Measurements from ENCODE around the gene NR2C1.
"Not testable (repeated sequence)": the region's sequence is repeated elsewhere in the genome, so short reads cannot be mapped to it uniquely, and the experiment has no call there.

NR2C1 gene

GRCh38 chr12:95072900-95073697 lies at the start of gene NR2C1:
TSS of gene NR2C1 (minus strand) at chr12:95073618. CDS start at chr12:95067384, 6,234 bp downstream.
- DNase-seq = peak; percentile 30 to 92 (median 86)

DNA sequence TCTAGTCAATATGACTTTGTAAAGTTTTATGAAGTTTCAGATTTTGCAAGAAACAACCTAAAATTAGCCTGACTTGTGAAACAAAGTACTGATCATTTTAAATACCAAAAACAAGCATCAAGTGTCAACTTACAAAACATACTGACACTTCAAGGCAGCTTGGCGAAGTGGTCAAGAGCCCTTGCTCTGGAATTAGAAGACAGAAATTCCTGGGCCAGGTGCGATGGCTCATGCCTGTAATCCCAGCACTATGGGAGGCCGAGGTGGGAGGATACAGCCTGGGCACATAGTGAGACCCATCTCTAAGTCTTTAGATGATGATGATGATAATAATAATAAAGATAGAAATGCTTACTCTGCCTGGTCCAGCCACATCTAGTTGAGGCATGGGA lies 45.4 kb upstream of the NR2C1 start:
- no peak for DNase-seq

GRCh38 chr12:95118138-95118787 lies 44.8 kb upstream of the NR2C1 start:
- DNase-seq = no peak

DNA sequence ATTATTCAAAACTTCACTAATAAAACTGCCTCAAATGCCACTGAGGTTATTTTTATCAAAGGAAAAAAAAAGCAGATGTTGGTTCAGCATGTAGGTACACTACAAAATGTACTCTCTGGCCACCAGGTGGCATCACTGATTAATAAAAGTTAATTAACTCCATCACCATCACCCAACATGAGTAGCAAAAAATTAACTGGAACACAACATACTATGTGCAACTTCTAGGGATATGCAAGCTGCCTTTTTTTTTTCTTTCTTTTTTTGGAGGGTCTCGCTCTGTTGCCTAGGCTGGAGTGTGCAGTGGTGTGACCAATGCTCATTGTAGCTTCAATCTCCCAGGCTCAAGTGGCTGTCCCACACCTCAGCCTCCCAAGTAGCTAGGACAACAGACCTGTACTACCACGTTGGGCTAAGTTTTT lies 43.8 kb upstream of the NR2C1 start:
- peak in 3 of 14 donors; percentile 1 to 66 (median 6) for DNase-seq

DNA sequence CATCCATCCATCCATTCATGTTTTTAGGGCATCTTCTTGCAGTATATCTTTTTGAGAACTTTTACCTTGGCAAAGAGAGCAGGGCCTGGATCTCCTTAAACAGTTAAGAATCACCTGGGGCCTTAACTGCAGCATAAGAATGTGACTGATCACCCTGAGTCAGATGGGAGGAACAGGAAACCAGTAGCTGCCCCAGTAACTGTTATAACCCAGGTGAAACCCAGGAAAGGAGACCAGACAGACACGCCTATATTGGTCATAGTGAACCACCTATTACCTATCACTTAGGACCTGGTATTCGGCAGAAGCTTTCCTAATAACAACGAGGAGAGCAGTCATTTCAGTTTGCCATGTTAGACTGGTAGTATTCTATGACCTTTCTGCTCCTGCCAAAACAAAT lies 43.4 kb upstream of the NR2C1 start:
- DNase-seq = no peak

DNA sequence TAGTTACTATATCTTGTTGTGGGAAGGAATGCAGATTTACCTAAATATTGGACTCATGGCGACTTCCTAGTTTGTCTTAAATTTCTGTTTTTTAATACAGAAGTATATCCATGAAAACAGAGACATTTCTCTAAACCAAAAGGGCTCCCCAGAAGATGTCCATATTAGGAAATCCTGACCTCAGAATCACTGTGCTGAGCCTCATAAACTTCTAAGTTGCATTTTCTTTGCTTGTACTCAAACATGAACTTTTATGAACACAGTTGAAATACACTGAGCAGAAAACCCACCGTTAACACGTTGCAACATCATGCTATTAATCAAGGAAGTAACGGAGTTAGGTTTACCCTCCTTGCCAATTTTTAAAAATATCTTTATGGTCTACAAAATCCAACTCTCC lies 42.9 kb upstream of the NR2C1 start:
- no peak for DNase-seq

DNA sequence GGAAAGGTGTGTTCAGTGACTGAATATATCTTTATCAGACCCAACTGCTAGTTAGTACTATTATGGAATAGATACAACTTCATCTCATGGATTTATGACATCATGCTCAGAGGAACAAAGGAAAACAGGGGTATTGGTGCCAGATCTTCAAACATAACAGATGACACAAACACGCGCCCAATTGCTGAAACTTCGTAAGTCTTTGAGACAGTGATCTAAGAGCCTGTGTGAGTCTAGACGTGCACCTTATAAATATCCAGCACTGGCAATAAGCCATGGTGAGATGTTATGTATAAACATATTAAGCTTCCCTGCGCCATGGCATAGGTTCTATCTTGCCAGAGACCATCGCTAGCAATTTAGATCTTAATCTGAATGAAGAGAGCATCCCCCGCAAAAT lies 42.2 kb upstream of the NR2C1 start:
- DNase-seq = no peak

- DNase-seq = peak in 1 of 14 donors; percentile 6
These were observed 41.5 kb upstream of the NR2C1 start for GRCh38 chr12:95114766-95115405.

DNA sequence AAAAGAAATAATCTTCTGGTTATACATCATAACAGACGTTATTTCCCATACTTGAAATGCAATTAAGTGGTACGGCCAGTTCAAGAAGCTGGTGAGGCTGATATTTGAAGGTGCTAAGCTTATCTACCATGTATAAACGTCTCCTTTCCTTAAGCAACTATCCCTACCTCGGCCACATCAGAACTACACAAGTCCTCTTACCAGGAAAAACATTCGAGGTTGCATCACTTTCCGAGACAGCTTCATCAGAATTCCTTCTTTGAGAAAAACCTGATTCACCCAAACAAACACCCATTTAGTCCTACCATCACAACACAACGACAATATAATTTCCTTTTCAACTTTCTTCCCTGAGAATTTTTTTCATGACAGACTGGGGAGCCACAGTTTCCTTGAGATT lies 33.9 kb upstream of the NR2C1 start:
- no peak for DNase-seq

DNA sequence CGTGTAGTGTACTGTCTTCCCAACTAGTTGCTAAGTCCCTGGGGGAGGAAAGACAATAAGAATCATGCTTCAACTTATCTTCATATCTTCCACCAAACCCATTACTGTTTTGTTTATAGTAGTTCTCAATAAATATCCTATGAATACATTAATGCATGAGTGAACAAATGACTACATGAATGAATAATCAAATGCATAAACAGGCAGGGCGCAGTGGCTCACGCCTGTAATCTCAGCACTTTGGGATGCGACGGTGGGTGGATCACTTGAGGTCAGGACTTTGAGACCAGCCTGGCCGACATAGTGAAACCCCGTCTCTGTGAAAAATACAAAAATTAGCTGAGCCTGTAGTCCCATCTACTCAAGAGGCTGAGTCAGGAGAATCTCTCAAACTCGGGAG lies 32.1 kb upstream of the NR2C1 start:
- DNase-seq = no peak

DNA sequence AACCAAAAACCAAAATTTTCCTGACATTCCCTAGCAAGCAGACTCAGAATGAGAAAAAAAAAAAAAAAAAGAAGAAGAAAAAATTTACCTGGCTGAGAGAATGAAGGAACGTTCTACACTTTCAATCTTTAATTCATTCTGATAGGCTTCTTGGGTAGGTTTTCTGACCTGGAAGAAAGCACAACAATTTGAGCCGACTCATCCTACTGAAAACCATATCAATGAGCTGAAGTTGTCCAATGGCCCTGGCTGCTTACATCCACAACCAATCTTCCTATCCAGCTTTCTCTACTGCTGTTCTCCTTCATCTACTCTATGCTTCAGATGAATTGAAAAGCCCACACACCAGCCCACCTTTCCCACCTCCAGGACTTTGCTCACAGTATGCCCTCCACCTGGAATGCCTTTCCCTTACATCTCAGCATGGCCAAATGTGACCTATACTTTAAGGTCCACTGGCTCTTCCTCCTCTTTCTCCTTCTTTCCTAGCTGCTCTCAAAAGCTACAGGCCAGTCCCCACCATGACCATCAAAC lies 31.6 kb upstream of the NR2C1 start:
- no peak for DNase-seq

DNA sequence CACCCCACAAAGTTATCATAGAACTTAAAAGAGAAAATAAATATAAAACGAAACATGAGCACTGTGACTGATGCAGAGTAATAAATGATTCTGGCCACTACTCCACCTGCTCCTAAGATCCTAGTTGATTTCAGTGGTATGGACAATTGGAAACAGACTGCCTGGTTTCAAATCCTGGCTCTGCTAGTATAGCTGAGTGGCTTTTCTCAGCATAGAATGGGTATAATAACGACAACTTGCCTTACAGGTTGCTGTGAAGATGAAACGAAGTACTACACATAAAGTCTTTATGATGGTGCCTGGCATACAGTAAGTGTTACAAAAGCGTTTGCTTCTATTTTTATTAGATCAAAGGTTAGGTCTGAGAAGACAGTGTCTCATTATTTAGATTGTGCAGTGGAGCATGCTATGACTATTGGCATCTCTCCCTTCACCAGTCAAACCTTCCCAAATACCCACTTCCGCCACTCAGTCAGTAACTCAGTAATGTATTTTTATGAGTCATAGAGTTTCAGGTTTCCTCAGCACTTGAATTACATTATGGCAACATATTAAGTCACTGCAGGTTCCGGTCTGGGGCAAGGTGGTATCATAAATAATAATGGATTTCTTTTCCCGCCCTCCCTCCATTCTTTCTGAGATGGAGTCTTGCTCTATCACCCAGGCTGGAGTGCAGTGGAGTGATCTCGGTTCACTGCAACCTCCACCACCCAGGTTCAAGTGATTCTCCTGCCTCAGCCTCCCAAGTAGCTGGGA lies 29.7 kb upstream of the NR2C1 start:
- DNase-seq = no peak

DNA sequence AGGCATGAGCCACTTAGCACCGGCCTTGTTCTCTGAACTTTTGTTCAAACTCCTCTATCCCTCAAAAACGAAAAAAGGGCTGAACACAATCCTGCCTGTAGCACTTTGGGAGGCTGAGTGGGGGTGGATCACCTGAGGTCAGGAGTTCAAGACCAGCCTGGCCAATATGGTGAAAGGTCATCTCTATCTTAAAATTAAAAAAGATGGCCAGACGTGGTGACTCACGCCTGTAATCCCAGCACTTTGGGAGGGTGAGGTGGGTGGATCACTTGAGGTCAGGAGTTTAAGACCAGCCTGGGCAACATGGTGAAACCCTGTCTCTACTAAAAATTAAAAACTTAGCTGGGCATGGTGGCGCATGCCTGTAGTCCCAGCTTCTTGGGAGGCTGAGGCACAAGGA lies 28.5 kb upstream of the NR2C1 start:
- DNase-seq = not testable (repeated sequence)

GRCh38 chr12:95100264-95101190 lies 27.1 kb upstream of the NR2C1 start:
- no peak for DNase-seq

DNA sequence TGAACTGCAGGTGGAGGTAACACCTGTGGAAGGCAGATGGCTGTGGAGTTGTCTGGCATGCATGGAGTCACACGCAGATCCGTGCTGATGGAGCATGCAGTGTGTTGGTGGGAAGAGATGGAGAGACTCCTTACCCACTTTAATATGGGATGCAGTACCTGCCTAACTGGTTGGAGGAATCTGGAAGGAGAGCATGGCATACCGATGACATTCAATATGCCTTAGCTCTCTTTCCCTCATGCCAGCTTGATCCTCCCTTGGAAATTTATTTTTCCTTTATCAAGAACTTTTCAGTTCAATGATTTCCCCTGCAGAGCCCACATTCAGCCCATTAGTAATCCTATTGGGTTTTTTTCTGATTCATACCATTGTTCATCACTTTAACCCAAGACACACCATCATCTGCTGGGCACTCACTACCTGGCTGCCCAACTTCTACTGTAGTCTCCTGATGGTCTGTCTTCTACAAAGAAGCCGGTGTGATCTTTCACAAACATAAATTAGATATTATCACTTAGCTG lies 25.9 kb upstream of the NR2C1 start:
- no peak for DNase-seq

GRCh38 chr12:95096852-95097251 lies 23.4 kb upstream of the NR2C1 start:
- DNase-seq = peak in 2 of 14 donors; percentile 13 to 96

- DNase-seq = peak in 1 of 14 donors; percentile 79
These were observed 23.0 kb upstream of the NR2C1 start for GRCh38 chr12:95096378-95096777.

DNA sequence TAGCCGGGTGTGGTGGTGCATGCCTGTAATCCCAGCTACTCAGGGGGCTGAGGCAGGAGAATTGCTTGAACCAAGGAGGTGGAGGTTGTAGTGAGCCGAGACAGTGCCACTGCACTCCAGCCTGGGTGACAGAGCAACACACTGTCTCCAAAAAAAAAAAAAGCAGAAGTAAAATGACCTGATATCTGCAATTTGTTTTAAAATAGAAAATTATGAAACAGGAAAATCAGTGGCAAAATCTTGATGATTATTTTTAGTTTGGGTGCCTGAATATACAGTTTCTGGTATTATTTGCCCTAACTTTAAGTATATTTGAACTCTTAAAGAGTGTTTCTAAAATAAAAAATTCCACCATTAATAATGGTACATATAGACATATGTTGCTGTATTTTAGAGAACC lies 22.4 kb upstream of the NR2C1 start:
- DNase-seq = not testable (repeated sequence)

DNA sequence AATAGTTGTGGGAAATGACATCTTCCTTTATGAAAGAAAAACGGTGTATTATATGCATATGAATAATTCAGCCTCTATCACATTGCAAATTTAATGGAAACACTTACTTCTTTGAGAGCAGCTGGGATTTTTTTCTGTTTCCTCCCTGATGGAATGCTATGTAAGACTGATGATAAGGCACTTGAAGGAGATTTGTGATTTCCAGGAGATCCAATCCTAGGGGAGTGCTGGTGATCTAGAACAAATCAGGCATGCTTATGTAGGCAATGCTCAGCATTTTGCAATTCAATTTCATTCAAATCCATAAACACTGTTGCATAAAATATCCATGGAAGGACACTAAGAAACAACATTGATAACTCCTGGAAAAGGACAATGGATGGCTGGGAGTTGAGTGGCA lies 16.0 kb upstream of the NR2C1 start:
- DNase-seq = no peak

DNA sequence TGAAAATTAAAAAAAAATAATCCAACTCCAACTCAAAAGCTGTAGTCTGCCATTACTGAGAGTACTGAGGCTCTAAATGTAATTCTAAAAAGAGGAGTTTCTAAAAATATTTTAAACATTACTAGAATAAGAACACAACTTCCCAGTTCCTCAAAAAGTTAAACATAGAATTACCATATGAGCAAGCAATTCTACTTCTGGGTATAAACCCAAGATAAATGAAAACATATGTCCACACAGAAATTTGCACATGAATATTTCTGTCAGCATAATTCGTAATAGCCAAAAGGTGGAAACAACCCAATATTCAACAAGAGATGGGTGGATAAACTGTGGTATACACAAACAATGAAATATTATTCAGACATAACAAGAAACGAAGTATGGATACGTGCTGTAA lies 15.0 kb upstream of the NR2C1 start:
- no peak for DNase-seq

GRCh38 chr12:95085612-95086011 lies 12.2 kb upstream of the NR2C1 start:
- no peak for DNase-seq
